ENCODE results near the gene ATF7IP2.
"Not testable (repeated sequence)": the region's sequence is repeated elsewhere in the genome, so short reads cannot be mapped to it uniquely, and the experiment has no call there.

ATF7IP2 gene

GRCh38 chr16:10501016-10501607, 115.3 kb downstream of the ATF7IP2 start:
- H4K91ac ChIP-seq (ENCODE audit: low read depth, low read length, poor library complexity): no peak overlapping the region
- no peaks in the 10 kb centered on the region for H3K79me1 ChIP-seq (ENCODE audit: low read depth, low read length)
- no peak overlapping the region for H3K23ac ChIP-seq (ENCODE audit: low read depth, low read length, poor library complexity)
- no peak overlapping the region for H3K18ac ChIP-seq (ENCODE audit: low read length)
- H3K4ac ChIP-seq (ENCODE audit: low read length): no peak overlapping the region
- H3K9me3 ChIP-seq (replicated peaks in 1 of 2; ENCODE audit: control insufficient read depth in 2 of 2, insufficient read depth in 1 of 2, low read depth in 1 of 2, low read length in 2 of 2): peaks cover 0 to 2% of the 10 kb centered on the region in 2 donors
- H3K36me3 ChIP-seq (replicated peaks in 1 of 2; ENCODE audit: control insufficient read depth in 2 of 2, insufficient read depth in 2 of 2, low read length in 2 of 2): no peaks in the 10 kb centered on the region
- no peak overlapping the region for H4K8ac ChIP-seq (ENCODE audit: low read depth, low read length)
- no peaks in the 10 kb centered on the region for H3K4me1 ChIP-seq (ENCODE audit: control insufficient read depth in 2 of 2, insufficient read depth in 1 of 2, low read depth in 1 of 2, low read length in 2 of 2)
- no peak overlapping the region for H2BK5ac ChIP-seq (ENCODE audit: low read length)
- H3K14ac ChIP-seq (ENCODE audit: low read length): no peak overlapping the region
- no CpG with 5 or more reads among the region's 2 CpGs for WGBS, 2 donors (ENCODE audit: extremely low coverage in 2 of 2, insufficient read length in 2 of 2, insufficient replicate concordance in 1 of 2)
- H2BK12ac ChIP-seq (ENCODE audit: low read length): no peak overlapping the region
- no peak overlapping the region for H2AK5ac ChIP-seq (ENCODE audit: low read depth, low read length)
- no peak overlapping the region for H3K4me3 ChIP-seq (ENCODE audit: low read length in 2 of 2)
- no peak overlapping the region for H2BK120ac ChIP-seq (ENCODE audit: low read depth, low read length)
- no peak overlapping the region for H3K9ac ChIP-seq (ENCODE audit: low read depth, low read length, poor library complexity)
- no peak overlapping the region for H3K27ac ChIP-seq (replicated peaks; ENCODE audit: low read length)
- no peak overlapping the region for H3K4me2 ChIP-seq (ENCODE audit: insufficient read depth, low read length, poor library complexity, severe bottlenecking)
- no peak for DNase-seq (ENCODE audit: low spot score)
- no peak overlapping the region for H2AFZ ChIP-seq (ENCODE audit: low read length)
- no peak overlapping the region for H2BK15ac ChIP-seq (ENCODE audit: low read length)
- no peaks in the 10 kb centered on the region for H3K27me3 ChIP-seq (ENCODE audit: control insufficient read depth in 3 of 3, insufficient read depth in 3 of 3, low read depth in 1 of 3, low read length in 3 of 3)

DNA sequence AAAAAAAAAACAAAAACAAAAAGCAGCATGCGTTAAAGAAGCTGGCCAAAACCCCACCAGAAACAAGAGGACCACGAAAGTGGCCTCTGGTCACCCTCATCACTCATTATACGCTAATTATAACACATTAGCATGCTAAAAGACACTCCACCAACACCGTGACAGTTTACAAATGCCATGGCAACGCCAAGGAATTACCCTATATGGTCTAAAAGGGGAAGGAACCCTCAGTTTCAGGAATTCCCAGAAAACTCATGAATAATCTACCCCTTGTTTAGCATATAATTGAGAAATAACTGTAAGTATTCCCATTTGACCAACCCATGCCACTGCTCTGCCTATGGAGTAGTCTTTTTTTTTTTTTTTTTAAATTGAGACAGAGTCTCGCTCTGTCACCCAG, 116.9 kb downstream of the ATF7IP2 start:
- Histone ChIP-seq H3K9me3 (replicated peaks in 1 of 2; ENCODE audit: control insufficient read depth in 2 of 2, insufficient read depth in 1 of 2, low read depth in 1 of 2, low read length in 2 of 2) (no peaks in the 10 kb centered on the region), H3K4ac (ENCODE audit: low read length) (no peak overlapping the region), H2BK12ac (ENCODE audit: low read length) (no peak overlapping the region), H2BK120ac (ENCODE audit: low read depth, low read length) (no peak overlapping the region), H3K23ac (ENCODE audit: low read depth, low read length, poor library complexity) (no peak overlapping the region), H3K9ac (ENCODE audit: low read depth, low read length, poor library complexity) (no peak overlapping the region), H3K18ac (ENCODE audit: low read length) (no peak overlapping the region), H3K36me3 (replicated peaks in 1 of 2; ENCODE audit: control insufficient read depth in 2 of 2, insufficient read depth in 2 of 2, low read length in 2 of 2) (no peaks in the 10 kb centered on the region), H3K14ac (ENCODE audit: low read length) (no peak overlapping the region), H3K27ac (replicated peaks; ENCODE audit: low read length) (no peak overlapping the region), H2BK5ac (ENCODE audit: low read length) (no peak overlapping the region), H2AFZ (ENCODE audit: low read length) (no peak overlapping the region), H3K79me1 (ENCODE audit: low read depth, low read length) (no peaks in the 10 kb centered on the region), H2AK5ac (ENCODE audit: low read depth, low read length) (no peak overlapping the region), H2BK15ac (ENCODE audit: low read length) (no peak overlapping the region), H3K4me1 (ENCODE audit: control insufficient read depth in 2 of 2, insufficient read depth in 1 of 2, low read depth in 1 of 2, low read length in 2 of 2) (no peaks in the 10 kb centered on the region), H3K4me2 (ENCODE audit: insufficient read depth, low read length, poor library complexity, severe bottlenecking) (no peak overlapping the region), H3K4me3 (ENCODE audit: low read length in 2 of 2) (no peak overlapping the region), H4K8ac (ENCODE audit: low read depth, low read length) (no peak overlapping the region), H3K27me3 (ENCODE audit: control insufficient read depth in 3 of 3, insufficient read depth in 3 of 3, low read depth in 1 of 3, low read length in 3 of 3) (no peaks in the 10 kb centered on the region), H4K91ac (ENCODE audit: low read depth, low read length, poor library complexity) (no peak overlapping the region)
- no CpG with 5 or more reads among the region's 6 CpGs for WGBS, 2 donors (ENCODE audit: extremely low coverage in 2 of 2, insufficient read length in 2 of 2, insufficient replicate concordance in 1 of 2)
- no peak for DNase-seq (ENCODE audit: low spot score)

- Histone ChIP-seq H3K4ac (ENCODE audit: low read length) (no peak overlapping the region), H3K4me3 (ENCODE audit: low read length in 2 of 2) (no peak overlapping the region), H3K18ac (ENCODE audit: low read length) (no peak overlapping the region), H4K91ac (ENCODE audit: low read depth, low read length, poor library complexity) (no peak overlapping the region), H2BK15ac (ENCODE audit: low read length) (no peak overlapping the region), H3K9me3 (replicated peaks in 1 of 2; ENCODE audit: control insufficient read depth in 2 of 2, insufficient read depth in 1 of 2, low read depth in 1 of 2, low read length in 2 of 2) (no peaks in the 10 kb centered on the region), H3K14ac (ENCODE audit: low read length) (no peak overlapping the region), H2AFZ (ENCODE audit: low read length) (no peak overlapping the region), H4K8ac (ENCODE audit: low read depth, low read length) (no peak overlapping the region), H2BK5ac (ENCODE audit: low read length) (no peak overlapping the region), H2BK12ac (ENCODE audit: low read length) (no peak overlapping the region), H3K23ac (ENCODE audit: low read depth, low read length, poor library complexity) (no peak overlapping the region), H3K36me3 (replicated peaks in 1 of 2; ENCODE audit: control insufficient read depth in 2 of 2, insufficient read depth in 2 of 2, low read length in 2 of 2) (no peaks in the 10 kb centered on the region), H3K27ac (replicated peaks; ENCODE audit: low read length) (no peak overlapping the region), H3K9ac (ENCODE audit: low read depth, low read length, poor library complexity) (no peak overlapping the region), H3K27me3 (ENCODE audit: control insufficient read depth in 3 of 3, insufficient read depth in 3 of 3, low read depth in 1 of 3, low read length in 3 of 3) (no peaks in the 10 kb centered on the region), H3K4me1 (ENCODE audit: control insufficient read depth in 2 of 2, insufficient read depth in 1 of 2, low read depth in 1 of 2, low read length in 2 of 2) (no peaks in the 10 kb centered on the region), H3K79me1 (ENCODE audit: low read depth, low read length) (no peaks in the 10 kb centered on the region), H2AK5ac (ENCODE audit: low read depth, low read length) (no peak overlapping the region), H2BK120ac (ENCODE audit: low read depth, low read length) (no peak overlapping the region), H3K4me2 (ENCODE audit: insufficient read depth, low read length, poor library complexity, severe bottlenecking) (no peak overlapping the region)
- DNase-seq (ENCODE audit: low spot score): no peak
- no CpG with 5 or more reads among the region's 2 CpGs for WGBS, 2 donors (ENCODE audit: extremely low coverage in 2 of 2, insufficient read length in 2 of 2, insufficient replicate concordance in 1 of 2)
These were observed 118.6 kb downstream of the ATF7IP2 start for GRCh38 chr16:10504404-10504885.

- H3K23ac ChIP-seq (ENCODE audit: low read depth, low read length, poor library complexity); H3K27me3 ChIP-seq (ENCODE audit: control insufficient read depth in 3 of 3, insufficient read depth in 3 of 3, low read depth in 1 of 3, low read length in 3 of 3); H3K14ac ChIP-seq (ENCODE audit: low read length); H3K4me1 ChIP-seq (ENCODE audit: control insufficient read depth in 2 of 2, insufficient read depth in 1 of 2, low read depth in 1 of 2, low read length in 2 of 2); H3K18ac ChIP-seq (ENCODE audit: low read length); H4K91ac ChIP-seq (ENCODE audit: low read depth, low read length, poor library complexity); H2BK120ac ChIP-seq (ENCODE audit: low read depth, low read length); H2BK5ac ChIP-seq (ENCODE audit: low read length); H3K79me1 ChIP-seq (ENCODE audit: low read depth, low read length); H2BK12ac ChIP-seq (ENCODE audit: low read length); H3K9ac ChIP-seq (ENCODE audit: low read depth, low read length, poor library complexity); H3K36me3 ChIP-seq (replicated peaks in 1 of 2; ENCODE audit: control insufficient read depth in 2 of 2, insufficient read depth in 2 of 2, low read length in 2 of 2); H4K8ac ChIP-seq (ENCODE audit: low read depth, low read length); H2BK15ac ChIP-seq (ENCODE audit: low read length); H3K4ac ChIP-seq (ENCODE audit: low read length); H3K4me3 ChIP-seq (ENCODE audit: low read length in 2 of 2); H3K9me3 ChIP-seq (replicated peaks in 1 of 2; ENCODE audit: control insufficient read depth in 2 of 2, insufficient read depth in 1 of 2, low read depth in 1 of 2, low read length in 2 of 2); H2AK5ac ChIP-seq (ENCODE audit: low read depth, low read length); H3K27ac ChIP-seq (replicated peaks; ENCODE audit: low read length); H3K4me2 ChIP-seq (ENCODE audit: insufficient read depth, low read length, poor library complexity, severe bottlenecking); H2AFZ ChIP-seq (ENCODE audit: low read length); DNase-seq (ENCODE audit: low spot score): not testable (repeated sequence)
- WGBS, 2 donors (ENCODE audit: extremely low coverage in 2 of 2, insufficient read length in 2 of 2, insufficient replicate concordance in 1 of 2): no CpG with 5 or more reads among the region's 3 CpGs
These were observed 119.4 kb downstream of the ATF7IP2 start for GRCh38 chr16:10505286-10505685.

Measured in neuronal stem cell (in vitro differentiated cells).